Keratinocyte (primary cell): ENCODE data around the gene NTSR2. TPM values are rescaled to one million over a fixed set of nuclear protein-coding genes. Genes with fewer than 3 reads are reported as not detected.

Source experiments
- DNase-seq: peaks from one replicate; pipeline ENCODE4 v3.0.0-alpha.2; 2011; ENCODE audit warnings: low read depth, missing footprints, low spot score
- FAIRE-seq: peaks from 2 replicates; lab custom pipeline; 2011; peaks lifted over from hg19 to GRCh38; lab: Jason Lieb, UNC
- H2AFZ ChIP-seq: 2 replicates; pipeline ENCODE4 v1.6.0; 2012; ENCODE audit warnings: low read length, control low read depth, inconsistent platforms; ENCODE audit not compliant: control insufficient read depth
- H3K27ac ChIP-seq: 2 replicates; pipeline ENCODE4 v1.5.1; 2011; ENCODE audit warnings: low read length; ENCODE audit not compliant: control insufficient read depth, insufficient read depth
- H3K27me3 ChIP-seq: 3 replicates; pipeline ENCODE4 v1.6.0; 2011; ENCODE audit warnings: low read length; ENCODE audit not compliant: control insufficient read depth, insufficient read depth; ENCODE audit errors: extremely low read depth
- H3K36me3 ChIP-seq, 2 experiments: 2 replicates in 1 of 2; 3 replicates in 1 of 2; pipeline ENCODE4 v1.5.1; 2011; ENCODE audit warnings: low read length in 2 of 2, mild to moderate bottlenecking in 1 of 2; ENCODE audit not compliant: control insufficient read depth in 2 of 2, insufficient read depth in 2 of 2; ENCODE audit errors: extremely low read depth in 1 of 2
- H3K4me1 ChIP-seq: 3 replicates; pipeline ENCODE4 v1.5.1; 2011; ENCODE audit warnings: low read length; ENCODE audit not compliant: control insufficient read depth, insufficient read depth; ENCODE audit errors: extremely low read depth
- H3K4me2 ChIP-seq: 3 replicates; pipeline ENCODE4 v1.6.0; 2011; ENCODE audit warnings: low read depth, low read length; ENCODE audit not compliant: control insufficient read depth, insufficient read depth; ENCODE audit errors: extremely low read depth
- H3K4me3 ChIP-seq, 3 experiments: fragments of 200-600 bp in 1 of 3; sonication (generic) in 1 of 3; 2 replicates in 2 of 3; 3 replicates in 1 of 3; pipeline ENCODE4 v1.5.1; 2011 to 2016; ENCODE audit warnings: low read length in 3 of 3, mild to moderate bottlenecking in 3 of 3, control low read depth in 2 of 3, inconsistent platforms in 1 of 3, low read depth in 1 of 3, mixed read lengths in 1 of 3, mixed run types in 1 of 3, moderate library complexity in 1 of 3; ENCODE audit not compliant: control insufficient read depth in 2 of 3, insufficient read depth in 2 of 3; ENCODE audit errors: extremely low read depth in 1 of 3
- H3K79me2 ChIP-seq: 2 replicates; pipeline ENCODE4 v1.6.0; 2012; ENCODE audit warnings: low read length; ENCODE audit not compliant: control insufficient read depth, insufficient read depth
- H3K9ac ChIP-seq: 3 replicates; pipeline ENCODE4 v1.6.0; 2011; ENCODE audit warnings: low read length; ENCODE audit not compliant: control insufficient read depth, insufficient read depth; ENCODE audit errors: extremely low read depth
- H3K9me1 ChIP-seq: 3 replicates; pipeline ENCODE4 v1.6.0; 2011; ENCODE audit warnings: low read length; ENCODE audit not compliant: control insufficient read depth, insufficient read depth; ENCODE audit errors: extremely low read depth
- H3K9me3 ChIP-seq: 2 replicates; pipeline ENCODE4 v1.5.1; 2012; ENCODE audit warnings: low read depth, low read length; ENCODE audit not compliant: control insufficient read depth
- H4K20me1 ChIP-seq: 3 replicates; pipeline ENCODE4 v1.6.0; 2011; ENCODE audit warnings: low read length; ENCODE audit not compliant: control insufficient read depth, insufficient read depth; ENCODE audit errors: extremely low read depth
- CTCF ChIP-seq, 3 experiments: IDR thresholded peaks in 1 of 3; conservative IDR thresholded peaks in 1 of 3; optimal IDR thresholded peaks in 1 of 3; 2 replicates in 2 of 3; 3 replicates in 1 of 3; pipeline versions ENCODE3 to v1.5.1; 2011; ENCODE audit warnings: low read length in 3 of 3, mild to moderate bottlenecking in 3 of 3, moderate library complexity in 2 of 3, control low read depth in 1 of 3, inconsistent platforms in 1 of 3; ENCODE audit not compliant: insufficient read depth in 2 of 3; ENCODE audit errors: extremely low read depth in 1 of 3
- EZH2 ChIP-seq: IDR thresholded peaks from one replicate; pipeline ENCODE4 v1.6.1; 2012; ENCODE audit warnings: inconsistent platforms, mild to moderate bottlenecking, low read length, moderate library complexity
- dilution Hi-C: fragments of 300-500 bp; cut with MboI; formaldehyde crosslinking; loops from one replicate; pipeline ENCODE4 v1.7.0; 2020; ENCODE audit warnings: low sequenced_read_pairs; ENCODE audit not compliant: extremely low pct_ligation_motif_present
- polyA plus RNA-seq, 5 experiments: library from polyadenylated mRNA; depleted of rRNA in 3 of 5; stranded (reverse) in 3 of 5; stranded (forward) in 1 of 5; unstranded in 1 of 5; fragments of >200 nt; gene quantifications; 1 replicate in 1 of 5; 2 replicates in 3 of 5; 3 replicates in 1 of 5; pipeline versions ENCODE4 v1.2.1 to v1.2.3, GENCODE V29; 2011 to 2012; ENCODE audit warnings: missing spikeins in 2 of 5, low read depth in 1 of 5, low replicate concordance in 1 of 5

NTSR2 gene
- polyA plus RNA-seq, 1 donor (not counting 4 experiments of a cell fraction or from before 2014, with no cell fraction given), result not detected

GRCh38 chr2:11709293-11709692 is 39.3 kb upstream of the NTSR2 start:
- DNase-seq, result no peak
- Histone ChIP-seq H4K20me1 (no peaks in the 10 kb centered on the region), H3K27me3 (no peaks in the 10 kb centered on the region), H3K4me1 (peaks cover 25% of the 10 kb centered on the region), H3K9ac (no peak overlapping the region), H3K27ac (no peak overlapping the region), H3K4me2 (no peak overlapping the region), H3K79me2 (no peaks in the 10 kb centered on the region), H3K9me3 (peaks cover 1% of the 10 kb centered on the region), H3K4me3 (no peak overlapping the region), H2AFZ (no peak overlapping the region), H3K36me3 (no peaks in the 10 kb centered on the region), H3K9me1 (no peaks in the 10 kb centered on the region)
- dilution Hi-C loops, result no loop called here
- TF ChIP-seq EZH2, result no peak
- no peak for TF ChIP-seq CTCF (optimal IDR thresholded peaks at IDR 0.05 in 1 of 3, IDR thresholded peaks at IDR 0.05 in 1 of 3, conservative IDR thresholded peaks at IDR 0.05 in 1 of 3; ENCODE audit: extremely low read depth in 1 of 3, insufficient read depth in 2 of 3, low read length in 3 of 3)
- FAIRE-seq, result no peak

GRCh38 chr2:11708106-11708505 is 38.1 kb upstream of the NTSR2 start:
- Histone ChIP-seq H3K4me1 (peaks cover 31% of the 10 kb centered on the region), H3K27me3 (no peaks in the 10 kb centered on the region), H3K9ac (no peak overlapping the region), H3K9me3 (peaks cover 1% of the 10 kb centered on the region), H3K27ac (no peak overlapping the region), H2AFZ (no peak overlapping the region), H3K4me2 (no peak overlapping the region), H3K9me1 (no peaks in the 10 kb centered on the region), H4K20me1 (no peaks in the 10 kb centered on the region), H3K4me3 (no peak overlapping the region), H3K79me2 (no peaks in the 10 kb centered on the region), H3K36me3 (no peaks in the 10 kb centered on the region)
- DNase-seq (no peak), FAIRE-seq (no peak)
- no peak for TF ChIP-seq EZH2
- no peak for TF ChIP-seq CTCF (optimal IDR thresholded peaks at IDR 0.05 in 1 of 3, IDR thresholded peaks at IDR 0.05 in 1 of 3, conservative IDR thresholded peaks at IDR 0.05 in 1 of 3; ENCODE audit: extremely low read depth in 1 of 3, insufficient read depth in 2 of 3, low read length in 3 of 3)
- dilution Hi-C loops, result no loop called here
